Measurements from ENCODE around the gene KRTAP4-9. TPM values are rescaled to one million over a fixed set of nuclear protein-coding genes. Genes with fewer than 3 reads are reported as not detected.

KRTAP4-9 gene
- total RNA-seq, 1 experiment from 2014 or later, result not detected

GRCh38 chr17:41125064-41125463, 19.9 kb downstream of the KRTAP4-9 start:
- Histone ChIP-seq H3K27me3 (ENCODE audit: insufficient read depth, low read length) (no peaks in the 10 kb centered on the region), H3K27ac (ENCODE audit: low read depth, low read length) (peak overlapping the region; percentile 2; the same call in 1 of the 2 replicates), H3K4me2 (ENCODE audit: low read length) (no peak overlapping the region), H4K20me1 (ENCODE audit: insufficient read depth) (no peaks in the 10 kb centered on the region), H3K4me3 (replicated peaks in 1 of 2; ENCODE audit: low read depth in 1 of 2, low read length in 2 of 2) (no peak overlapping the region), H3K9me2 (ENCODE audit: insufficient read depth) (no peaks in the 10 kb centered on the region), H3K79me2 (ENCODE audit: insufficient read depth, low read length) (no peaks in the 10 kb centered on the region), H3K9me3 (ENCODE audit: control insufficient read depth in 1 of 2, insufficient read depth in 1 of 2, low read depth in 1 of 2, low read length in 2 of 2) (peaks cover 0 to 14% of the 10 kb centered on the region in 2 experiments; a peak in 1 of 4 replicates), H3K36me3 (ENCODE audit: control insufficient read depth in 1 of 2, insufficient read depth in 2 of 2, low read length in 2 of 2) (peaks cover 0 to 3% of the 10 kb centered on the region in 2 experiments; a peak in 1 of 4 replicates), H2AFZ (ENCODE audit: low read depth, low read length, poor library complexity, severe bottlenecking) (no peak overlapping the region), H3K9ac (ENCODE audit: low read length) (no peak overlapping the region), H3K4me1 (ENCODE audit: control insufficient read depth in 1 of 2, insufficient read depth in 2 of 2, low read length in 2 of 2) (peaks cover 0 to 27% of the 10 kb centered on the region in 2 experiments; a peak in 2 of 4 replicates)
- DNase-seq (ENCODE audit: low read depth, low spot score), result no peak
- POLR2A ChIA-PET, result no interaction called here
- ATAC-seq, result no peak
- no TSS peak for BruUV-seq (replicated peaks)
- RAD21 ChIA-PET (ENCODE audit: low non-redundant PET in 1 of 2, low total read pairs in 2 of 2, uncharacterized antibody in 2 of 2, unreplicated experiment in 2 of 2), result no interaction called here
- intact Hi-C loops (cut with micrococcal nuclease), result no loop called here
- CTCF ChIA-PET, result no interaction called here
- no peak for TF ChIP-seq SRF (IDR thresholded peaks at IDR 0.05; ENCODE audit: low read depth)
- TF ChIP-seq ZNF274 (IDR thresholded peaks at IDR 0.05; ENCODE audit: low read depth, low read length), result no peak
- no peak for TF ChIP-seq CEBPB (IDR thresholded peaks at IDR 0.05; ENCODE audit: low read depth)
- TF ChIP-seq POLR2A (IDR thresholded peaks at IDR 0.05; ENCODE audit: borderline replicate concordance, extremely low read depth, insufficient read depth, insufficient read length), result no peak
- no peak for TF ChIP-seq CTCF (IDR thresholded peaks at IDR 0.05 in 2 of 3, conservative IDR thresholded peaks at IDR 0.05 in 1 of 3; ENCODE audit: borderline replicate concordance in 1 of 3, insufficient read depth in 1 of 3, low read depth in 2 of 3, low read length in 2 of 3)
- TF ChIP-seq EZH2 (IDR thresholded peaks at IDR 0.05), result no peak
- no peak for TF ChIP-seq SP1 (IDR thresholded peaks at IDR 0.05; ENCODE audit: low read depth)
- TF ChIP-seq REST (IDR thresholded peaks at IDR 0.05; ENCODE audit: low read depth), result no peak
- no peak for TF ChIP-seq JUND (IDR thresholded peaks at IDR 0.05)
- TF ChIP-seq POLR2AphosphoS5 (IDR thresholded peaks at IDR 0.05; ENCODE audit: low read depth, low read length), result no peak
- TF ChIP-seq CBX3 (IDR thresholded peaks at IDR 0.05; ENCODE audit: low read depth), result no peak
- TF ChIP-seq FOSL1 (IDR thresholded peaks at IDR 0.05; ENCODE audit: low read depth), result no peak
- TF ChIP-seq EZH2phosphoT487 (IDR thresholded peaks at IDR 0.05; ENCODE audit: borderline replicate concordance), result no peak
- TF ChIP-seq ZFX (IDR thresholded peaks at IDR 0.05), result no peak
- no peak for TF ChIP-seq ZBTB33 (IDR thresholded peaks at IDR 0.05; ENCODE audit: extremely low read depth, insufficient replicate concordance, low read length)
- TF ChIP-seq MAX (IDR thresholded peaks at IDR 0.05), result no peak
- TF ChIP-seq ELF1 (IDR thresholded peaks at IDR 0.05; ENCODE audit: borderline replicate concordance, low read depth), result no peak
- no peak for TF ChIP-seq ATF3 (IDR thresholded peaks at IDR 0.05)
